ENCODE results near the gene TSPAN1.
A peak's percentile ranks its signal among the peaks of the same experiment; 100 is the strongest.

TSPAN1 gene

GRCh38 chr1:46174448-46175231 lies at the start of gene TSPAN1:
Gene TSPAN1 (plus strand): TSS chr1:46175087. CDS start chr1:46181108, 6,021 bp downstream.
- DNase-seq, result no peak

- DNase-seq, result no peak
These were observed 46.5 kb upstream of the TSPAN1 start for GRCh38 chr1:46128344-46128743.

DNA sequence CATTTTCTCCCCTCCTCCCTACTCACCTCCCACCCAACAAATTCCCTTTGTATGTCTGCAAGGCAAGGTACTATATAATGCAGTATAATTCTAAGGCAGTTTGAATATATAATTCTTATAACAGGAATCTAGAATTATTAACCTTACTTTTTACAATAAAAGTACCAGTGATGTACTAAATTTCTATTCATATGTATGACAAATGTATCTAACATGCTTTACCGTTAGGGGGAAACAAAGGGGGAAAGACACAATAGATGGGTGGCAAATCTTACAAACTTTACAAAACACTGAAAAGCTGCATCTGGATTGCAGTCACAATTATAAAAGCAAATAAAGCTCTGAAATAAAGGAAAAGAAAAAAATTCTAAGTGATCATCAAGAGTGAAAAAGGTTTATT lies 44.8 kb upstream of the TSPAN1 start:
- no peak for DNase-seq

- DNase-seq, result no peak
These were observed 44.3 kb upstream of the TSPAN1 start for GRCh38 chr1:46130606-46131005.

- DNase-seq, result no peak
These were observed 43.8 kb upstream of the TSPAN1 start for GRCh38 chr1:46131093-46131492.

GRCh38 chr1:46131712-46132528 lies 43.0 kb upstream of the TSPAN1 start:
- DNase-seq, result no peak

- DNase-seq, result peak; percentile 98
These were observed 42.2 kb upstream of the TSPAN1 start, which contains the start of gene PIK3R3 for GRCh38 chr1:46132529-46133180. Gene PIK3R3 (minus strand): TSS chr1:46132629. CDS start chr1:46131952, 677 bp downstream.

- peak; percentile 90 for DNase-seq
These were observed 41.7 kb upstream of the TSPAN1 start for GRCh38 chr1:46133181-46133658.

DNA sequence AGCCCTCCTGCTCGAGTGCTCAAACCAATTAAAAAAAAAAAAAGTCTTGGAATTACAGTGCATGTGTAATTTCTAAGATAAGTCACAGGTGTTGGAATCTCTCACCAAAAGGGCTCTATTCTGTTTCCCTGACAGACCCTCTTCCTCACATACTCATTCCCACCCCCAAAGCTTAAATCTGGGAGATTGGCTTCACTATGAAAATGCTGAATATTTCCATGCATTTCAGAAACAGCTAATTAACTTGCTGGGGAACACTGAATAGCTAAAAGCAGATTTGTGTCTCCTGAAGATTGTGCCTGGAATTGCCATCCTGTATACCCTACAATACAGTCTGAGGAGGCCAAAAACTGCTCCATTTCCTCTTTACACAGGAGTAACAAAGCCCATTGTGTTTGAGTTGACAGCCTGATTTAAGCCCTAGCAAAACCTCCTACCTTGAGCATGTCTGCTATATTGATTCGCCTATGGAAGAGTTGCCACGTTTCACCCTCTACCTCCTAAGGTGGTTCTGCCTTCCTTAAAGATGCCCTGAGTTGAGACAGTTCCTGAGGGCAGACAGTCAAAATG lies 41.0 kb upstream of the TSPAN1 start:
- DNase-seq, result no peak

DNA sequence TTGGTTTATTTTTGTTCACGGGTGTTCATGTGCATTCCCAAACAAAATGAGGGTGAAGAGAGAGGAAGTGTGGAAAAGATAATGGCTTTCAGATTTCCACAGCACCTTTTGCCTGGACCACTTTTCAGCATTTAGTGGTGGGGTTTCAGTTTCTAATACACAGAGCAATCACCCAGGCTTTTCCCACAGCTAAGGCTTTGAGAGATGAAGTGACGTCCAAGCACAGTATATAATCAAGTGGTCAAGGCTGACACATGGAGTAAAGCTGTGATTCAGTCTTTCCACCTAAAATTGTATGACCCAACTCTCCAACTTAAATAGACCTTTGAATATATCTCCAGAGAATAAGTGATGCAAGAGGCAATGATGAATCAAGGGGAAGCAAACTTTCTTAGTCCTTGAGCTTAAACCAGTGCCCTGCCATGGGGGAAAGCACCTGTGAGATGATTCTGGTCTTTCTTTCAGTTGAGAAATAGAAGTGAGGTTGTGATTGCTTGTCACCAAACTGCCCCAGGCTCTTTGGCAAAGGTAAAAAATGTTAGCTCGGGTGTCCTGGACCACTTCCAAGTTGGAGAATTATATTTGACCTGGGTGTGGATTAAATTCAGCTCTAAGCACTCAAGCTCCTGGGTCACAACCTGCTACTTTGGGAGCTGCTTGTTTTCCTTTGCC lies 40.1 kb upstream of the TSPAN1 start:
- peak; percentile 44 for DNase-seq

- DNase-seq, result no peak
These were observed 38.2 kb upstream of the TSPAN1 start for GRCh38 chr1:46136711-46137110.

DNA sequence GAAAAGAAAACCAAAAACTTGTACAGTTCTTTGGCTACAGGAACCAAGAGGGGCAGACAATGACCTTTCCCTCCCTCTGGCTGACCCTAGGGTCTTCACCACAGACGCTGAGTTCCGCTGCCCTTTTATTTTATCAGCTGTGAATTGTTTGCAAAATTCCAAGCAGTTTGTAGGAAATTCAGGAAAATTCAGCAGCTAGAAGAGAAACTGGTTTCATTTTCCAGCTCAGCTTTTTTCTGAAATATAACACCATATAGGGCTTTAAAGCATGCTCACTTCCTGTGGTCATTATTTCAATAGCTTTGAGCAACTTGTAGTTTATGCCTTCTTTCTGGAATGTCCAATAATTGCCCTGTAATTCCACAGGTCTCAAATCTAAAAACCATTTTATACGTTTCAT lies 37.0 kb upstream of the TSPAN1 start:
- DNase-seq, result no peak

- DNase-seq, result no peak
These were observed 26.6 kb upstream of the TSPAN1 start for GRCh38 chr1:46148318-46148717.

DNA sequence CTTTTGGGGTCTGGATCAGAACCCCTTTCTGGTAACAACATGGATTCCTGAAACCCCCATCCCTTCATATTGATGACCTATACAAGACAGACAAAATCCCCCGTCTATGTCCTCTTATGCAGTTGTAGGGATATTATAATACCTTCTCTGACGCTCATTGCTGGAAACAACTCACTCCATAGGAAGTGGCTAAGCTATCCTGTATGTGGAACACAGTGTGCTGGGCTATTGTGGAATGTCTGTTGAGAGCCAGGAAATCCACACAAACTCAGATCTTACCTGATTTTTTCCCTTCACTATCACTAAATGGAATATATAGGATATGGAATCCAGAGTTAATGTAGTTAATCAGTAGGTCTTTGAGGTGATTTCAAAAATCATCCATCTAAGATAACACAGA lies 24.8 kb upstream of the TSPAN1 start:
- no peak for DNase-seq

GRCh38 chr1:46152016-46152415 lies 22.9 kb upstream of the TSPAN1 start:
- DNase-seq, result no peak

DNA sequence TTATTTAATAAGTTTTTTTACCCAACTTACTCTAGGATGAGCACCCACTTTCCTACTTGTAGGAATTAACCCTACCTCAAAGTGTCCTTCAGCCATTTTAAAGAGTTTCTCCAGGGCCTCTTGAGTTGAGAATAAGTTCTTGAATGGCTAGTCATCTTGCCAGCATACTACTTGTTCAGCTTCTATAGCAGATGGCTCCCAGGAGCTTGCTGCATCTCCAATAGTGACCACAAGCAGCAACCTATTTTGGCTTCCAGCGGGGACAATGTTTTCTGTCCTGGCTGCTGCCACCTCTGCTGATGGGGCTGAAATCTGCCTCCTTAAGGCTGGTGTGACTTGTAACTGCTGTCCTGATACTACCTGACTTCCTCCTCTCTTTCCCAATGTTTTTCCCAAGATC lies 21.7 kb upstream of the TSPAN1 start:
- DNase-seq, result no peak

GRCh38 chr1:46153732-46154131 lies 21.2 kb upstream of the TSPAN1 start:
- no peak for DNase-seq

DNA sequence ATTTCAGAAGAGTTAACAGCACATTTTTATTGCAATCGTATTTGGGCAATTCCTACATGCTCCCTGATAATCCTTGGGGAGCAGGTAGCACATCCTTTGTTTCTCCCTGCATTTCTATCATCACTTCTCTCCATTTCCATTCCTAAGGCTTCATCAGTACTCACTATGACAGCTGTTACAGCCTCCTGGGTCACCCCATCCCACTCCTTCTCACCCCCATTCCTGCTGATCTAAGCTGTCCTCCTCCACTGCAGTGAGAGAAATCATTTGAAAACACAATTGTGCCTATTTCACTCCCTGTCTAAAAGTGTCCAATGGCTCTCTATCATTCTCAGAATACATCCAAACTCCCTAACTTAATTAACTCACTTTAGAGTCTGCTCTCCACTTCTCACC lies 17.0 kb upstream of the TSPAN1 start:
- no peak for DNase-seq

DNA sequence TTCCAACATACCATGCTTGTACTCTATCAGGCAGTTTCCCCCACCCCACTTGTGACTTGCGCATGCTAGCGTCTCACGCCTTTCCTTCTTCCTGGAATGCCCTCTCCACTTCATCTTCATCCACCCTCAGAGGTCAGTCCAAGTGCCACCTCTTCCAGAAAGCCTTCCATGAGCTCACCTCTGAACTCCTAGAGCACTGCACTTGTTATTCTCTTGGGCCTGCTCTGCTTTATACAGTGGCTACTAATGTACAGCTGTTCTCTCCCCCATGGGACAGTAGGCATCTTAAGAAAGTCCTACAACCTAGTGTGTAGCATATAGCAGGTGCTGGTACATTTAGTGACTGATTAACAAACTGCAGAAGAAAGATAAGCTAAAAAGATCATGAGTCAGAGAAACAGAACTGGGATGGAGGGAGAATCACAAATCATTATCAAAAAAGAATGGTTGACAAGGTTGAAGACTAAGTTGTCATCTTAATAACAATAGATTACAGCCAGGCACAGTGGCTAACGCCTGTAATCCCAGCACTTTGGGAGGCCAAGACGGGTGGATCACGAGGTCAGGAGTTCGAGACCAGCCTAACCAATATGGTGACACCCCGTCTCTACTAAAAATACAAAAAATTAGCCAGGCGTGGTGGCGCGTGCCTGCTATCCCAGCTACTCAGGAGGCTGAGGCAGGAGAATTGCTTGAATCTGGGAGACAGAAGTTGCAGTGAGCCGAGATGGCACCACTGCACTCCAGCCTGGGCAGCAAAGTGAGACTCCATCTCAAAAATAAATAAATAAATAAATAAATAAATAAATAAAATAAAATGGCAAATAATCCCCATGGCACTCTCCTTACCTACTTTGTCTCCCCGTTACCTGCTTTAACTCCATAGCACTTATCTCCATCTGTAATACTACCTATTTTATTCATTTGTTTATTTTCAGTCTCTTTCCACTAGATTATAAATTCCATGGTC lies 16.3 kb upstream of the TSPAN1 start:
- DNase-seq, result no peak

DNA sequence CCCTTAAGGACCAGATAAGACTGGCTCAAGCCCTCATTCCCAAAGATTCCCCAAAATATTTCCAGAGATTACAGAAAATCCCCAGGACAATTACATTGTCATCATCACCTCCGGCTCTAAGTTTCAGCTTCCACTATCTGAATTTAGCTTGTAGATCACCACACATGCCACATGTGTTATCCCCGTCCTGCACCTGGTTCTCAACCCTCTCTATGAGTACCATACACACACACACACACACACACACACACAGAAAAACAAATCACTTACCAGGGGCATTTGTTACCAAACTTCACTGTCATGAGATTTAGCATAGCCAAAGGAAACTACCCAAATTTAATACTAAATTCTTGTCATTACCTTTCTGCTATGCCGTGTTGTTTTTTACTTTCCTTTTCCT lies 15.4 kb upstream of the TSPAN1 start:
- no peak for DNase-seq

- DNase-seq, result no peak
These were observed 14.7 kb upstream of the TSPAN1 start for GRCh38 chr1:46160212-46160611.

Data from NCI-H1436 (cell line).